ENCODE results near the gene RAB34.
A peak's percentile ranks its signal among the peaks of the same experiment; 100 is the strongest.

RAB34 gene

GRCh38 chr17:28743243-28744103 lies 25.8 kb upstream of the RAB34 start, which contains the start of gene TRAF4:
TSS of gene TRAF4 (plus strand) at chr17:28744011. CDS start at chr17:28744113, 102 bp downstream.
- Histone ChIP-seq H3K27ac (ENCODE audit: extremely low read depth, low read depth, low read length) (peak within 1 kb of the TSS; percentile 94), H3K9me3 (ENCODE audit: control insufficient read depth, insufficient read depth, low read depth, low read length) (no peaks in the 10 kb centered on the region), H3K4me1 (ENCODE audit: control insufficient read depth, insufficient read depth, low read length) (peaks cover 11% of the 10 kb centered on the region; the same call in 1 of the 2 replicates), H3K4me3 (ENCODE audit: low read depth, low read length) (peak within 1 kb of the TSS; percentile 69), H3K36me3 (ENCODE audit: control insufficient read depth in 2 of 2, insufficient read depth in 1 of 2, low read length in 2 of 2) (peaks cover under 1 to 58% of the 10 kb centered on the region in 2 experiments; a peak in 2 of 3 replicates)
- ChIA-PET CTCF (interaction anchor here (1.2 to 16.7 kb wide), 3 partner anchors 18 to 207 kb away, joined by 3 to 445 read pairs (median 6); partner anchors contain the start of genes NEK8, RPL23A and TLCD1), POLR2A (interaction anchor here (0.6 to 14.1 kb wide), 18 partner anchors 8 to 208 kb away, joined by 3 to 448 read pairs (median 4); partner anchors contain the start of genes FAM222B, NEK8, PHF12 and PROCA1)
- TF ChIP-seq CTCF (tag by site-specific recombination; IDR thresholded peaks at IDR 0.05) (0 out of 2 replicates have a peak, but pooled peaks have one; percentile 3), ZNF138 (tag by site-specific recombination; IDR thresholded peaks at IDR 0.05; ENCODE audit: borderline replicate concordance) (no peak), ZNF394 (tag by site-specific recombination; IDR thresholded peaks at IDR 0.05; ENCODE audit: borderline replicate concordance) (peak; percentile 49), ZNF214 (tag by site-specific recombination; IDR thresholded peaks at IDR 0.05; ENCODE audit: borderline replicate concordance) (no peak), ZNF561 (tag by site-specific recombination; IDR thresholded peaks at IDR 0.05; ENCODE audit: borderline replicate concordance) (peak; percentile 96; the same call in 1 of the 2 replicates), ZBTB17 (tag by site-specific recombination; IDR thresholded peaks at IDR 0.05) (peak; percentile 93), ZNF777 (tag by site-specific recombination; IDR thresholded peaks at IDR 0.05; ENCODE audit: borderline replicate concordance) (no peak), ZNF677 (tag by site-specific recombination; IDR thresholded peaks at IDR 0.05) (no peak), HIC1 (tag by site-specific recombination; IDR thresholded peaks at IDR 0.05) (peak; percentile 18; the same call in 1 of the 2 replicates), ZBTB21 (tag by site-specific recombination; IDR thresholded peaks at IDR 0.05) (no peak), GLIS1 (tag by site-specific recombination; IDR thresholded peaks at IDR 0.05) (peak; percentile 94)
- TF ChIP-seq, protein P1, sequence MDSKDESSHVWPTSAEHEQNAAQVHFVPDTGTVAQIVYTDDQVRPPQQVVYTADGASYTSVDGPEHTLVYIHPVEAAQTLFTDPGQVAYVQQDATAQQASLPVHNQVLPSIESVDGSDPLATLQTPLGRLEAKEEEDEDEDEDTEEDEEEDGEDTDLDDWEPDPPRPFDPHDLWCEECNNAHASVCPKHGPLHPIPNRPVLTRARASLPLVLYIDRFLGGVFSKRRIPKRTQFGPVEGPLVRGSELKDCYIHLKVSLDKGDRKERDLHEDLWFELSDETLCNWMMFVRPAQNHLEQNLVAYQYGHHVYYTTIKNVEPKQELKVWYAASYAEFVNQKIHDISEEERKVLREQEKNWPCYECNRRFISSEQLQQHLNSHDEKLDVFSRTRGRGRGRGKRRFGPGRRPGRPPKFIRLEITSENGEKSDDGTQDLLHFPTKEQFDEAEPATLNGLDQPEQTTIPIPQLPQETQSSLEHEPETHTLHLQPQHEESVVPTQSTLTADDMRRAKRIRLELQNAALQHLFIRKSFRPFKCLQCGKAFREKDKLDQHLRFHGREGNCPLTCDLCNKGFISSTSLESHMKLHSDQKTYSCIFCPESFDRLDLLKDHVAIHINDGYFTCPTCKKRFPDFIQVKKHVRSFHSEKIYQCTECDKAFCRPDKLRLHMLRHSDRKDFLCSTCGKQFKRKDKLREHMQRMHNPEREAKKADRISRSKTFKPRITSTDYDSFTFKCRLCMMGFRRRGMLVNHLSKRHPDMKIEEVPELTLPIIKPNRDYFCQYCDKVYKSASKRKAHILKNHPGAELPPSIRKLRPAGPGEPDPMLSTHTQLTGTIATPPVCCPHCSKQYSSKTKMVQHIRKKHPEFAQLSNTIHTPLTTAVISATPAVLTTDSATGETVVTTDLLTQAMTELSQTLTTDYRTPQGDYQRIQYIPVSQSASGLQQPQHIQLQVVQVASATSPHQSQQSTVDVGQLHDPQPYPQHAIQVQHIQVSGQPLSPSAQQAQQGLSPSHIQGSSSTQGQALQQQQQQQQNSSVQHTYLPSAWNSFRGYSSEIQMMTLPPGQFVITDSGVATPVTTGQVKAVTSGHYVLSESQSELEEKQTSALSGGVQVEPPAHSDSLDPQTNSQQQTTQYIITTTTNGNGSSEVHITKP (tag by site-specific recombination; IDR thresholded peaks at IDR 0.05): peak; percentile 33
- TF ChIP-seq, protein P2, sequence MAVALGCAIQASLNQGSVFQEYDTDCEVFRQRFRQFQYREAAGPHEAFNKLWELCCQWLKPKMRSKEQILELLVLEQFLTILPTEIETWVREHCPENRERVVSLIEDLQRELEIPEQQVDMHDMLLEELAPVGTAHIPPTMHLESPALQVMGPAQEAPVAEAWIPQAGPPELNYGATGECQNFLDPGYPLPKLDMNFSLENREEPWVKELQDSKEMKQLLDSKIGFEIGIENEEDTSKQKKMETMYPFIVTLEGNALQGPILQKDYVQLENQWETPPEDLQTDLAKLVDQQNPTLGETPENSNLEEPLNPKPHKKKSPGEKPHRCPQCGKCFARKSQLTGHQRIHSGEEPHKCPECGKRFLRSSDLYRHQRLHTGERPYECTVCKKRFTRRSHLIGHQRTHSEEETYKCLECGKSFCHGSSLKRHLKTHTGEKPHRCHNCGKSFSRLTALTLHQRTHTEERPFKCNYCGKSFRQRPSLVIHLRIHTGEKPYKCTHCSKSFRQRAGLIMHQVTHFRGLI (tag by site-specific recombination; IDR thresholded peaks at IDR 0.05): peak; percentile 78
- TF ChIP-seq, protein P3, sequence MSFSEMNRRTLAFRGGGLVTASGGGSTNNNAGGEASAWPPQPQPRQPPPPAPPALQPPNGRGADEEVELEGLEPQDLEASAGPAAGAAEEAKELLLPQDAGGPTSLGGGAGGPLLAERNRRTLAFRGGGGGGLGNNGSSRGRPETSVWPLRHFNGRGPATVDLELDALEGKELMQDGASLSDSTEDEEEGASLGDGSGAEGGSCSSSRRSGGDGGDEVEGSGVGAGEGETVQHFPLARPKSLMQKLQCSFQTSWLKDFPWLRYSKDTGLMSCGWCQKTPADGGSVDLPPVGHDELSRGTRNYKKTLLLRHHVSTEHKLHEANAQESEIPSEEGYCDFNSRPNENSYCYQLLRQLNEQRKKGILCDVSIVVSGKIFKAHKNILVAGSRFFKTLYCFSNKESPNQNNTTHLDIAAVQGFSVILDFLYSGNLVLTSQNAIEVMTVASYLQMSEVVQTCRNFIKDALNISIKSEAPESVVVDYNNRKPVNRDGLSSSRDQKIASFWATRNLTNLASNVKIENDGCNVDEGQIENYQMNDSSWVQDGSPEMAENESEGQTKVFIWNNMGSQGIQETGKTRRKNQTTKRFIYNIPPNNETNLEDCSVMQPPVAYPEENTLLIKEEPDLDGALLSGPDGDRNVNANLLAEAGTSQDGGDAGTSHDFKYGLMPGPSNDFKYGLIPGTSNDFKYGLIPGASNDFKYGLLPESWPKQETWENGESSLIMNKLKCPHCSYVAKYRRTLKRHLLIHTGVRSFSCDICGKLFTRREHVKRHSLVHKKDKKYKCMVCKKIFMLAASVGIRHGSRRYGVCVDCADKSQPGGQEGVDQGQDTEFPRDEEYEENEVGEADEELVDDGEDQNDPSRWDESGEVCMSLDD (tag by site-specific recombination; IDR thresholded peaks at IDR 0.05): peak; percentile 94
- TF ChIP-seq, protein P4, sequence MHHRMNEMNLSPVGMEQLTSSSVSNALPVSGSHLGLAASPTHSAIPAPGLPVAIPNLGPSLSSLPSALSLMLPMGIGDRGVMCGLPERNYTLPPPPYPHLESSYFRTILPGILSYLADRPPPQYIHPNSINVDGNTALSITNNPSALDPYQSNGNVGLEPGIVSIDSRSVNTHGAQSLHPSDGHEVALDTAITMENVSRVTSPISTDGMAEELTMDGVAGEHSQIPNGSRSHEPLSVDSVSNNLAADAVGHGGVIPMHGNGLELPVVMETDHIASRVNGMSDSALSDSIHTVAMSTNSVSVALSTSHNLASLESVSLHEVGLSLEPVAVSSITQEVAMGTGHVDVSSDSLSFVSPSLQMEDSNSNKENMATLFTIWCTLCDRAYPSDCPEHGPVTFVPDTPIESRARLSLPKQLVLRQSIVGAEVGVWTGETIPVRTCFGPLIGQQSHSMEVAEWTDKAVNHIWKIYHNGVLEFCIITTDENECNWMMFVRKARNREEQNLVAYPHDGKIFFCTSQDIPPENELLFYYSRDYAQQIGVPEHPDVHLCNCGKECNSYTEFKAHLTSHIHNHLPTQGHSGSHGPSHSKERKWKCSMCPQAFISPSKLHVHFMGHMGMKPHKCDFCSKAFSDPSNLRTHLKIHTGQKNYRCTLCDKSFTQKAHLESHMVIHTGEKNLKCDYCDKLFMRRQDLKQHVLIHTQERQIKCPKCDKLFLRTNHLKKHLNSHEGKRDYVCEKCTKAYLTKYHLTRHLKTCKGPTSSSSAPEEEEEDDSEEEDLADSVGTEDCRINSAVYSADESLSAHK (tag by site-specific recombination; IDR thresholded peaks at IDR 0.05): peak; percentile 93
- TF ChIP-seq, protein P5, sequence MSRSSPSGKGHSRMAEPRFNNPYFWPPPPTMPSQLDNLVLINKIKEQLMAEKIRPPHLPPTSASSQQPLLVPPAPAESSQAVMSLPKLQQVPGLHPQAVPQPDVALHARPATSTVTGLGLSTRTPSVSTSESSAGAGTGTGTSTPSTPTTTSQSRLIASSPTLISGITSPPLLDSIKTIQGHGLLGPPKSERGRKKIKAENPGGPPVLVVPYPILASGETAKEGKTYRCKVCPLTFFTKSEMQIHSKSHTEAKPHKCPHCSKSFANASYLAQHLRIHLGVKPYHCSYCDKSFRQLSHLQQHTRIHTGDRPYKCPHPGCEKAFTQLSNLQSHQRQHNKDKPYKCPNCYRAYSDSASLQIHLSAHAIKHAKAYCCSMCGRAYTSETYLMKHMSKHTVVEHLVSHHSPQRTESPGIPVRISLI (tag by site-specific recombination; IDR thresholded peaks at IDR 0.05): no peak

All from HEK293 (cell line).